ENCODE data around the gene FNIP2. TPM values are rescaled to one million over a fixed set of nuclear protein-coding genes. Genes with fewer than 3 reads are reported as not detected.

FNIP2 gene
- polyA plus RNA-seq, 1 of the 3 experiments (the other 2 are of a cell fraction), result 0.97 TPM

- Histone ChIP-seq H3K27ac (ENCODE audit: low read depth in 2 of 2, low read length in 1 of 2) (no peak overlapping the region), H3K36me3 (replicated peaks in 1 of 2; ENCODE audit: control insufficient read depth in 1 of 2, insufficient read depth in 2 of 2, low read length in 1 of 2) (peaks cover 3 to 12% of the 10 kb centered on the region in 2 experiments), H3K4me2 (no peak overlapping the region), H2AFZ (ENCODE audit: low read depth) (no peak overlapping the region), H3K9ac (no peak overlapping the region), H3K4me3 (ENCODE audit: low read depth in 2 of 2, low read length in 1 of 2) (no peak overlapping the region), H3K27me3 (ENCODE audit: insufficient read depth) (no peaks in the 10 kb centered on the region), H4K20me1 (ENCODE audit: insufficient read depth) (no peaks in the 10 kb centered on the region), H3F3A (replicated peaks; ENCODE audit: insufficient read depth) (no peaks in the 10 kb centered on the region), H3K4me1 (ENCODE audit: control insufficient read depth in 1 of 2, insufficient read depth in 2 of 2, low read depth in 1 of 2, low read length in 1 of 2) (peaks cover 33 to 34% of the 10 kb centered on the region in 2 experiments; a peak in 3 of 4 replicates), H3K79me2 (ENCODE audit: insufficient read depth) (peaks cover 22% of the 10 kb centered on the region; the same call in 1 of the 2 replicates), H3K9me3 (no peaks in the 10 kb centered on the region), H3K9me2 (no peaks in the 10 kb centered on the region)
- TF ChIP-seq EP300 (IDR thresholded peaks at IDR 0.05; ENCODE audit: borderline replicate concordance in 1 of 2, low read depth in 1 of 2, low read length in 1 of 2) (no peak), TEAD4 (IDR thresholded peaks at IDR 0.05; ENCODE audit: borderline replicate concordance, insufficient read depth) (no peak), REST (IDR thresholded peaks at IDR 0.05; ENCODE audit: low read depth, low read length) (no peak), NRF1 (IDR thresholded peaks at IDR 0.05; ENCODE audit: low read depth, low read length) (no peak), RAD21 (IDR thresholded peaks at IDR 0.05; ENCODE audit: low read length) (no peak), RFX5 (IDR thresholded peaks at IDR 0.05; ENCODE audit: low read length) (no peak), EZH2phosphoT487 (IDR thresholded peaks at IDR 0.05; ENCODE audit: borderline replicate concordance, low read depth) (no peak), GATA2 (CRISPR knock-in tag; IDR thresholded peaks at IDR 0.05) (no peak), CTCF (IDR thresholded peaks at IDR 0.05) (no peak), FOSL2 (IDR thresholded peaks at IDR 0.05; ENCODE audit: borderline replicate concordance, low read depth) (no peak), IRF3 (IDR thresholded peaks at IDR 0.05; ENCODE audit: low read depth, low read length) (no peak), ELF1 (IDR thresholded peaks at IDR 0.05) (no peak), NFIC (IDR thresholded peaks at IDR 0.05; ENCODE audit: borderline replicate concordance) (no peak), GABPA (IDR thresholded peaks at IDR 0.05; ENCODE audit: low read depth) (no peak), USF1 (IDR thresholded peaks at IDR 0.05; ENCODE audit: borderline replicate concordance, low read depth) (no peak), YY1 (IDR thresholded peaks at IDR 0.05; ENCODE audit: low read depth) (no peak), ZBTB33 (IDR thresholded peaks at IDR 0.05; ENCODE audit: borderline replicate concordance, low read depth) (no peak)
- ChIA-PET POLR2A (no interaction called here), CTCF (interaction anchor here (0.7 to 1.7 kb wide), 6 partner anchors 23 to 376 kb away, joined by 3 to 6 read pairs (median 4); no protein-coding TSS in a partner anchor)
- WGBS (ENCODE audit: low lambda C conversion rate), result 63% methylated on average over 1 of the region's 1 CpG
- DNase-seq, result no peak
Measured at GRCh38 chr4:158826882-158827281, 58.1 kb downstream of the FNIP2 start.

All from SK-N-SH (cell line).